ENCODE data around the gene XRN1.
"Not testable (repeated sequence)": the region's sequence is repeated elsewhere in the genome, so short reads cannot be mapped to it uniquely, and the experiment has no call there.

The XRN1 gene

GRCh38 chr3:142374687-142375086 lies 73.2 kb downstream of the XRN1 start:
- Histone ChIP-seq H3K27ac (ENCODE audit: insufficient read depth, low read depth, low read length, poor library complexity, severe bottlenecking) (no peak overlapping the region), H3K4me1 (ENCODE audit: control insufficient read depth, insufficient read depth, low read length) (no peaks in the 10 kb centered on the region), H3K9me3 (ENCODE audit: control insufficient read depth, low read length) (no peaks in the 10 kb centered on the region), H3K4me3 (ENCODE audit: insufficient read depth, low read depth, low read length) (no peak overlapping the region), H3K36me3 (ENCODE audit: control insufficient read depth, insufficient read depth, low read length) (no peaks in the 10 kb centered on the region), H3K27me3 (ENCODE audit: control insufficient read depth, insufficient read depth, low read length, poor library complexity, severe bottlenecking) (no peaks in the 10 kb centered on the region)
- WGBS, 2 experiments = 93 to 94% methylated on average over 3 of the region's 3 CpGs

- not testable (repeated sequence) for H3K27ac ChIP-seq (ENCODE audit: insufficient read depth, low read depth, low read length, poor library complexity, severe bottlenecking); H3K9me3 ChIP-seq (ENCODE audit: control insufficient read depth, low read length); H3K4me3 ChIP-seq (ENCODE audit: insufficient read depth, low read depth, low read length); H3K27me3 ChIP-seq (ENCODE audit: control insufficient read depth, insufficient read depth, low read length, poor library complexity, severe bottlenecking); H3K4me1 ChIP-seq (ENCODE audit: control insufficient read depth, insufficient read depth, low read length); H3K36me3 ChIP-seq (ENCODE audit: control insufficient read depth, insufficient read depth, low read length)
- whole genome bisulfite sequencing, 2 experiments = 88 to 93% methylated on average over 5 to 6 of the region's 6 CpGs
Measured at GRCh38 chr3:142369576-142369975, 78.3 kb downstream of the XRN1 start.

- Histone ChIP-seq H3K4me3 (ENCODE audit: insufficient read depth, low read depth, low read length) (no peak overlapping the region), H3K36me3 (ENCODE audit: control insufficient read depth, insufficient read depth, low read length) (no peaks in the 10 kb centered on the region), H3K4me1 (ENCODE audit: control insufficient read depth, insufficient read depth, low read length) (no peaks in the 10 kb centered on the region), H3K9me3 (ENCODE audit: control insufficient read depth, low read length) (no peaks in the 10 kb centered on the region), H3K27ac (ENCODE audit: insufficient read depth, low read depth, low read length, poor library complexity, severe bottlenecking) (no peak overlapping the region), H3K27me3 (ENCODE audit: control insufficient read depth, insufficient read depth, low read length, poor library complexity, severe bottlenecking) (no peaks in the 10 kb centered on the region)
- 88 to 89% methylated on average over 1 of the region's 1 CpG for WGBS, 2 experiments
Measured at GRCh38 chr3:142366434-142366833, 81.4 kb downstream of the XRN1 start.

- WGBS, 2 experiments = 93 to 97% methylated on average over 2 of the region's 2 CpGs
- Histone ChIP-seq H3K36me3 (ENCODE audit: control insufficient read depth, insufficient read depth, low read length) (no peaks in the 10 kb centered on the region), H3K4me1 (ENCODE audit: control insufficient read depth, insufficient read depth, low read length) (no peaks in the 10 kb centered on the region), H3K27me3 (ENCODE audit: control insufficient read depth, insufficient read depth, low read length, poor library complexity, severe bottlenecking) (no peaks in the 10 kb centered on the region), H3K9me3 (ENCODE audit: control insufficient read depth, low read length) (no peaks in the 10 kb centered on the region), H3K27ac (ENCODE audit: insufficient read depth, low read depth, low read length, poor library complexity, severe bottlenecking) (no peak overlapping the region), H3K4me3 (ENCODE audit: insufficient read depth, low read depth, low read length) (no peak overlapping the region)
Measured at GRCh38 chr3:142363936-142364467, 83.8 kb downstream of the XRN1 start.

GRCh38 chr3:142363433-142363832 lies 84.4 kb downstream of the XRN1 start:
- not testable (repeated sequence) for H3K27me3 ChIP-seq (ENCODE audit: control insufficient read depth, insufficient read depth, low read length, poor library complexity, severe bottlenecking); H3K9me3 ChIP-seq (ENCODE audit: control insufficient read depth, low read length); H3K36me3 ChIP-seq (ENCODE audit: control insufficient read depth, insufficient read depth, low read length); H3K4me1 ChIP-seq (ENCODE audit: control insufficient read depth, insufficient read depth, low read length); H3K4me3 ChIP-seq (ENCODE audit: insufficient read depth, low read depth, low read length); H3K27ac ChIP-seq (ENCODE audit: insufficient read depth, low read depth, low read length, poor library complexity, severe bottlenecking)
- 96% methylated on average over 2 of the region's 2 CpGs; no CpG with 5 or more reads in 1 of the 2 experiments for WGBS, 2 experiments

GRCh38 chr3:142359367-142359766 lies 88.5 kb downstream of the XRN1 start:
- Histone ChIP-seq H3K9me3 (ENCODE audit: control insufficient read depth, low read length) (no peaks in the 10 kb centered on the region), H3K36me3 (ENCODE audit: control insufficient read depth, insufficient read depth, low read length) (peaks cover 9% of the 10 kb centered on the region), H3K27ac (ENCODE audit: insufficient read depth, low read depth, low read length, poor library complexity, severe bottlenecking) (no peak overlapping the region), H3K4me3 (ENCODE audit: insufficient read depth, low read depth, low read length) (no peak overlapping the region), H3K27me3 (ENCODE audit: control insufficient read depth, insufficient read depth, low read length, poor library complexity, severe bottlenecking) (no peaks in the 10 kb centered on the region), H3K4me1 (ENCODE audit: control insufficient read depth, insufficient read depth, low read length) (no peaks in the 10 kb centered on the region)
- WGBS, 2 experiments = 80 to 100% methylated on average over 1 of the region's 2 CpGs

- Histone ChIP-seq H3K27me3 (ENCODE audit: control insufficient read depth, insufficient read depth, low read length, poor library complexity, severe bottlenecking) (no peaks in the 10 kb centered on the region), H3K4me3 (ENCODE audit: insufficient read depth, low read depth, low read length) (no peak overlapping the region), H3K27ac (ENCODE audit: insufficient read depth, low read depth, low read length, poor library complexity, severe bottlenecking) (no peak overlapping the region), H3K36me3 (ENCODE audit: control insufficient read depth, insufficient read depth, low read length) (peaks cover 9% of the 10 kb centered on the region), H3K9me3 (ENCODE audit: control insufficient read depth, low read length) (no peaks in the 10 kb centered on the region), H3K4me1 (ENCODE audit: control insufficient read depth, insufficient read depth, low read length) (no peaks in the 10 kb centered on the region)
- WGBS, 2 experiments = 94 to 96% methylated on average over 3 of the region's 3 CpGs
Measured at GRCh38 chr3:142356818-142357217, 91.0 kb downstream of the XRN1 start.

- WGBS, 2 experiments = 91 to 98% methylated on average over 3 of the region's 3 CpGs
- no peaks in the 10 kb centered on the region for H3K27me3 ChIP-seq (ENCODE audit: control insufficient read depth, insufficient read depth, low read length, poor library complexity, severe bottlenecking)
- no peak overlapping the region for H3K4me3 ChIP-seq (ENCODE audit: insufficient read depth, low read depth, low read length)
- H3K9me3 ChIP-seq (ENCODE audit: control insufficient read depth, low read length) = no peaks in the 10 kb centered on the region
- no peaks in the 10 kb centered on the region for H3K4me1 ChIP-seq (ENCODE audit: control insufficient read depth, insufficient read depth, low read length)
- H3K36me3 ChIP-seq (ENCODE audit: control insufficient read depth, insufficient read depth, low read length) = peaks cover 9% of the 10 kb centered on the region
- no peak overlapping the region for H3K27ac ChIP-seq (ENCODE audit: insufficient read depth, low read depth, low read length, poor library complexity, severe bottlenecking)
Measured at GRCh38 chr3:142355692-142356091, 92.1 kb downstream of the XRN1 start.

GRCh38 chr3:142354076-142354475 lies 93.8 kb downstream of the XRN1 start:
- Histone ChIP-seq H3K27me3 (ENCODE audit: control insufficient read depth, insufficient read depth, low read length, poor library complexity, severe bottlenecking) (no peaks in the 10 kb centered on the region), H3K27ac (ENCODE audit: insufficient read depth, low read depth, low read length, poor library complexity, severe bottlenecking) (no peak overlapping the region), H3K4me1 (ENCODE audit: control insufficient read depth, insufficient read depth, low read length) (no peaks in the 10 kb centered on the region), H3K9me3 (ENCODE audit: control insufficient read depth, low read length) (no peaks in the 10 kb centered on the region), H3K4me3 (ENCODE audit: insufficient read depth, low read depth, low read length) (no peak overlapping the region), H3K36me3 (ENCODE audit: control insufficient read depth, insufficient read depth, low read length) (peaks cover 9% of the 10 kb centered on the region)
- WGBS, 2 experiments = 92 to 100% methylated on average over 5 of the region's 5 CpGs

- Histone ChIP-seq H3K27ac (ENCODE audit: insufficient read depth, low read depth, low read length, poor library complexity, severe bottlenecking) (no peak overlapping the region), H3K9me3 (ENCODE audit: control insufficient read depth, low read length) (no peaks in the 10 kb centered on the region), H3K4me1 (ENCODE audit: control insufficient read depth, insufficient read depth, low read length) (no peaks in the 10 kb centered on the region), H3K36me3 (ENCODE audit: control insufficient read depth, insufficient read depth, low read length) (peaks cover 9% of the 10 kb centered on the region), H3K4me3 (ENCODE audit: insufficient read depth, low read depth, low read length) (no peak overlapping the region), H3K27me3 (ENCODE audit: control insufficient read depth, insufficient read depth, low read length, poor library complexity, severe bottlenecking) (no peaks in the 10 kb centered on the region)
- 87 to 94% methylated on average over 3 of the region's 3 CpGs for WGBS, 2 experiments
Measured at GRCh38 chr3:142353571-142353970, 94.3 kb downstream of the XRN1 start.

GRCh38 chr3:142352698-142353097 lies 95.1 kb downstream of the XRN1 start:
- H3K4me1 ChIP-seq (ENCODE audit: control insufficient read depth, insufficient read depth, low read length); H3K27me3 ChIP-seq (ENCODE audit: control insufficient read depth, insufficient read depth, low read length, poor library complexity, severe bottlenecking); H3K27ac ChIP-seq (ENCODE audit: insufficient read depth, low read depth, low read length, poor library complexity, severe bottlenecking); H3K4me3 ChIP-seq (ENCODE audit: insufficient read depth, low read depth, low read length); H3K36me3 ChIP-seq (ENCODE audit: control insufficient read depth, insufficient read depth, low read length); H3K9me3 ChIP-seq (ENCODE audit: control insufficient read depth, low read length): not testable (repeated sequence)
- WGBS, 2 experiments = 96 to 98% methylated on average over 3 of the region's 3 CpGs
